OCI-LY1 (cell line): ENCODE data around the gene MED25.
A peak's percentile ranks its signal among the peaks of the same experiment; 100 is the strongest.

Experiments used
- H2AFZ ChIP-seq: fragments of 200-600 bp; sonication (generic), shearing (Covaris generic); 2 replicates; pipeline ENCODE4 v1.6.0; 2014; ENCODE audit warnings: antibody characterized with exemption, mild to moderate bottlenecking, low read length
- H3F3A ChIP-seq: fragments of 200-600 bp; sonication (generic), shearing (Covaris generic); 2 replicates; pipeline ENCODE4 v1.6.0; 2014; ENCODE audit warnings: mild to moderate bottlenecking, antibody characterized with exemption, low read length, moderate library complexity; ENCODE audit not compliant: insufficient read depth
- H3K27ac ChIP-seq: fragments of 200-600 bp; sonication (generic); 2 replicates; pipeline ENCODE4 v1.5.1; 2014; ENCODE audit warnings: low read length, mixed run types, mild to moderate bottlenecking, low read depth; ENCODE audit not compliant: poor library complexity, severe bottlenecking
- H3K27me3 ChIP-seq: fragments of 200-600 bp; sonication (generic); 2 replicates; pipeline ENCODE4 v1.6.0; 2014; ENCODE audit warnings: antibody characterized with exemption, mild to moderate bottlenecking, low read length, moderate library complexity; ENCODE audit not compliant: insufficient read depth
- H3K36me3 ChIP-seq: fragments of 200-600 bp; sonication (generic); 2 replicates; pipeline ENCODE4 v1.6.1; 2014; ENCODE audit warnings: mild to moderate bottlenecking, antibody characterized with exemption, low read length, moderate library complexity, mixed read lengths; ENCODE audit not compliant: insufficient read depth
- H3K4me1 ChIP-seq: fragments of 200-600 bp; sonication (generic); 2 replicates; pipeline ENCODE4 v1.5.1; 2014; ENCODE audit warnings: mild to moderate bottlenecking, low read length, moderate library complexity; ENCODE audit not compliant: insufficient read depth, severe bottlenecking
- H3K4me2 ChIP-seq: fragments of 200-600 bp; sonication (generic), shearing (Covaris generic); 2 replicates; pipeline ENCODE4 v1.6.1; 2014; ENCODE audit warnings: low read length
- H3K4me3 ChIP-seq: fragments of 200-600 bp; sonication (generic); 2 replicates; pipeline ENCODE4 v1.5.1; 2014; ENCODE audit warnings: low read length, low read depth, mild to moderate bottlenecking, mixed read lengths; ENCODE audit not compliant: poor library complexity, severe bottlenecking
- H3K79me2 ChIP-seq: fragments of 200-600 bp; shearing (Covaris generic); 2 replicates; pipeline ENCODE4 v1.6.1; 2016; ENCODE audit warnings: mixed run types, low read length, mixed read lengths; ENCODE audit not compliant: insufficient read depth
- H3K9ac ChIP-seq: fragments of 200-600 bp; sonication (generic), shearing (Covaris generic); 2 replicates; pipeline ENCODE4 v1.6.1; 2014; ENCODE audit warnings: mild to moderate bottlenecking, low read length, mixed read lengths
- H3K9me2 ChIP-seq: fragments of 200-600 bp; sonication (generic), shearing (Covaris generic); 2 replicates; pipeline ENCODE4 v1.6.1; 2014; ENCODE audit warnings: low read depth, mild to moderate bottlenecking, low read length, mixed read lengths
- H3K9me3 ChIP-seq: fragments of 200-600 bp; shearing (Covaris generic); 2 replicates; pipeline ENCODE4 v1.6.1; 2014; ENCODE audit warnings: low read length, mixed read lengths
- H4K20me1 ChIP-seq: fragments of 200-600 bp; sonication (generic), shearing (Covaris generic); 2 replicates; pipeline ENCODE4 v1.6.0; 2016; ENCODE audit warnings: mild to moderate bottlenecking, low read length; ENCODE audit not compliant: insufficient read depth
- CTCF ChIP-seq: fragments of 200-600 bp; sonication (generic), shearing (Covaris generic); IDR thresholded peaks from 2 replicates; pipeline ENCODE4 v1.5.1; 2017; ENCODE audit warnings: mild to moderate bottlenecking, antibody characterized with exemption, low read length, moderate library complexity, mixed read lengths
- EZH2 ChIP-seq: fragments of 200-600 bp; sonication (generic), shearing (Covaris generic); IDR thresholded peaks from 2 replicates; pipeline ENCODE4 v1.8.0; 2017; ENCODE audit warnings: borderline replicate concordance, mixed run types, mild to moderate bottlenecking, antibody characterized with exemption, low read length, moderate library complexity, mixed read lengths

MED25 gene

GRCh38 chr19:49811328-49811727 lies 6.8 kb upstream of the MED25 start:
- no peak overlapping the region for H3K27ac ChIP-seq
- no peaks in the 10 kb centered on the region for H3K27me3 ChIP-seq
- H3F3A ChIP-seq, result peaks cover 10% of the 10 kb centered on the region
- no peaks in the 10 kb centered on the region for H3K9me2 ChIP-seq
- no peak overlapping the region; the same call in 1 of the 2 replicates for H3K4me2 ChIP-seq
- H3K9me3 ChIP-seq, result no peaks in the 10 kb centered on the region
- H3K4me1 ChIP-seq, result peaks cover 52% of the 10 kb centered on the region
- peaks cover 18% of the 10 kb centered on the region; the same call in 1 of the 2 replicates for H3K36me3 ChIP-seq
- no peak for TF ChIP-seq CTCF
- no peak for TF ChIP-seq EZH2
- H2AFZ ChIP-seq, result no peak overlapping the region
- H3K4me3 ChIP-seq, result no peak overlapping the region
- H3K9ac ChIP-seq, result no peak overlapping the region
- no peaks in the 10 kb centered on the region for H4K20me1 ChIP-seq
- no peaks in the 10 kb centered on the region for H3K79me2 ChIP-seq

- H2AFZ ChIP-seq, result no peak overlapping the region
- H3F3A ChIP-seq, result peaks cover 10% of the 10 kb centered on the region
- H3K36me3 ChIP-seq, result peaks cover 9% of the 10 kb centered on the region; the same call in 1 of the 2 replicates
- no peaks in the 10 kb centered on the region for H3K79me2 ChIP-seq
- no peaks in the 10 kb centered on the region for H3K9me3 ChIP-seq
- H3K9me2 ChIP-seq, result no peaks in the 10 kb centered on the region
- TF ChIP-seq CTCF, result no peak
- no peak for TF ChIP-seq EZH2
- H3K27me3 ChIP-seq, result no peaks in the 10 kb centered on the region
- peak overlapping the region; percentile 76 for H3K27ac ChIP-seq
- peak overlapping the region; percentile 71 for H3K9ac ChIP-seq
- H3K4me1 ChIP-seq, result peaks cover 61% of the 10 kb centered on the region
- H4K20me1 ChIP-seq, result no peaks in the 10 kb centered on the region
- H3K4me2 ChIP-seq, result peak overlapping the region; percentile 70
- peak overlapping the region; percentile 71 for H3K4me3 ChIP-seq
Observed at GRCh38 chr19:49812452-49812996, 5.6 kb upstream of the MED25 start.

GRCh38 chr19:49812997-49813861 lies 4.9 kb upstream of the MED25 start, which contains the start of gene FUZ:
Gene FUZ (minus strand): TSS chr19:49813292. CDS start chr19:49813106, 186 bp downstream.
- Histone ChIP-seq H3K4me2 (peak within 1 kb of the TSS; percentile 70), H3K27ac (peak within 1 kb of the TSS; percentile 85), H4K20me1 (no peaks in the 10 kb centered on the region), H2AFZ (peak within 1 kb of the TSS; percentile 62), H3K36me3 (peaks cover 2% of the 10 kb centered on the region; the same call in 1 of the 2 replicates), H3K4me1 (peaks cover 60% of the 10 kb centered on the region), H3K79me2 (no peaks in the 10 kb centered on the region; the same call in 1 of the 2 replicates), H3K9me3 (no peaks in the 10 kb centered on the region), H3K4me3 (peak within 1 kb of the TSS; percentile 71), H3K9me2 (no peaks in the 10 kb centered on the region), H3K9ac (peak within 1 kb of the TSS; percentile 71), H3F3A (peaks cover 10% of the 10 kb centered on the region), H3K27me3 (no peaks in the 10 kb centered on the region)
- TF ChIP-seq CTCF, result peak; percentile 57
- no peak for TF ChIP-seq EZH2
